Activated CD4-positive, alpha-beta memory T cell treated with anti-CD3 and anti-CD28 coated beads, Interleukin-2, amount 10 ng/mL, durations not matched to agents 7 days and 5 days (primary cell): ENCODE results near the gene SLC24A4. TPM values are rescaled to one million over a fixed set of nuclear protein-coding genes. Genes with fewer than 3 reads are reported as not detected.

ENCODE experiments used
- CTCF ChIA-PET: fragments of 350-600 bp; sonication (Branson Sonifier 250); formaldehyde crosslinking; loops from one replicate; lab custom pipeline; 2021; ENCODE audit warnings: antibody characterized with exemption, inconsistent platforms; lab: Charles Lee
- POLR2A ChIA-PET: fragments of 350-600 bp; sonication (Branson Sonifier 250); formaldehyde crosslinking; loops from one replicate; lab custom pipeline; 2021; ENCODE audit warnings: antibody characterized with exemption; lab: Charles Lee
- DNase-seq: peaks from one replicate; pipeline ENCODE4 v3.0.0-alpha.2; 2020
- H3K27ac Mint-ChIP-seq: one replicate; pipeline ENCODE4 v1.8.0; 2021; ENCODE audit warnings: mild to moderate bottlenecking, mixed read lengths
- H3K27me3 Mint-ChIP-seq: one replicate; pipeline ENCODE4 v1.8.0; 2021; ENCODE audit warnings: mixed read lengths
- H3K36me3 Mint-ChIP-seq: one replicate; pipeline ENCODE4 v1.8.0; 2021; ENCODE audit warnings: low read depth, mixed read lengths
- H3K4me1 Mint-ChIP-seq: one replicate; pipeline ENCODE4 v1.8.0; 2021; ENCODE audit warnings: mixed read lengths
- H3K4me3 Mint-ChIP-seq: one replicate; pipeline ENCODE4 v1.8.0; 2021; ENCODE audit warnings: mild to moderate bottlenecking, mixed read lengths
- H3K9me3 Mint-ChIP-seq: one replicate; pipeline ENCODE4 v1.8.0; 2021; ENCODE audit warnings: mixed read lengths
- total RNA-seq, 2 experiments: library from RNA; stranded (reverse); gene quantifications; one replicate each; pipeline ENCODE4 v1.2.3, GENCODE V29; 2021

Gene SLC24A4
- total RNA-seq, 2 experiments from 2014 or later: not detected

- H3K4me1 Mint-ChIP-seq: peaks cover 17% of the 10 kb centered on the region
- ChIA-PET CTCF (no interaction called here), POLR2A (no interaction called here)
- no peak for DNase-seq
- H3K27me3 Mint-ChIP-seq: peaks cover 39% of the 10 kb centered on the region
- no peak overlapping the region for H3K4me3 Mint-ChIP-seq
- no peaks in the 10 kb centered on the region for H3K36me3 Mint-ChIP-seq
- H3K9me3 Mint-ChIP-seq: no peaks in the 10 kb centered on the region
- no peak overlapping the region for H3K27ac Mint-ChIP-seq
Measured at GRCh38 chr14:92510972-92511371, 188.0 kb downstream of the SLC24A4 start.

- H3K36me3 Mint-ChIP-seq: no peaks in the 10 kb centered on the region
- peaks cover 42% of the 10 kb centered on the region for H3K27me3 Mint-ChIP-seq
- no peak for DNase-seq
- no peaks in the 10 kb centered on the region for H3K9me3 Mint-ChIP-seq
- CTCF ChIA-PET: no interaction called here
- no peak overlapping the region for H3K4me3 Mint-ChIP-seq
- H3K4me1 Mint-ChIP-seq: peaks cover 15% of the 10 kb centered on the region
- POLR2A ChIA-PET: no interaction called here
- no peak overlapping the region for H3K27ac Mint-ChIP-seq
Measured at GRCh38 chr14:92511453-92512238, 188.7 kb downstream of the SLC24A4 start.

GRCh38 chr14:92512807-92513203, 189.8 kb downstream of the SLC24A4 start:
- POLR2A ChIA-PET: interaction anchor here (1.1 to 1.9 kb wide), 2 partner anchors 8 to 73 kb away, joined by 4 read pairs; no protein-coding TSS in a partner anchor

GRCh38 chr14:92513204-92513965, 190.4 kb downstream of the SLC24A4 start, which contains the start of gene RIN3:
TSS of gene RIN3 (plus strand) at chr14:92513781. CDS start at chr14:92513933, 152 bp downstream.
- Mint-ChIP-seq H3K9me3 (no peaks in the 10 kb centered on the region), H3K27me3 (peaks cover 36% of the 10 kb centered on the region), H3K27ac (no peak within 1 kb of the TSS), H3K4me3 (peak within 1 kb of the TSS; percentile 67), H3K4me1 (peaks cover 10% of the 10 kb centered on the region), H3K36me3 (no peaks in the 10 kb centered on the region)
- ChIA-PET CTCF (no interaction called here), POLR2A (interaction anchor here (1.1 to 1.9 kb wide), 3 partner anchors 9 to 72 kb away, joined by 3 to 4 read pairs (median 4); no protein-coding TSS in a partner anchor)
- DNase-seq: peak; percentile 53

More at GRCh38 chr14:92512807-92513203, 189.8 kb downstream of the SLC24A4 start:
- H3K4me1 Mint-ChIP-seq: peaks cover 10% of the 10 kb centered on the region
- CTCF ChIA-PET: no interaction called here
- no peaks in the 10 kb centered on the region for H3K9me3 Mint-ChIP-seq
- no peak for DNase-seq
- H3K27ac Mint-ChIP-seq: no peak overlapping the region
- peak overlapping the region; percentile 32 for H3K4me3 Mint-ChIP-seq
- H3K27me3 Mint-ChIP-seq: peaks cover 38% of the 10 kb centered on the region
- H3K36me3 Mint-ChIP-seq: no peaks in the 10 kb centered on the region

GRCh38 chr14:92513966-92514843, 191.2 kb downstream of the SLC24A4 start:
- Mint-ChIP-seq H3K4me3 (peak overlapping the region; percentile 67), H3K4me1 (peaks cover 19% of the 10 kb centered on the region), H3K27me3 (peaks cover 33% of the 10 kb centered on the region), H3K27ac (no peak overlapping the region), H3K9me3 (no peaks in the 10 kb centered on the region), H3K36me3 (no peaks in the 10 kb centered on the region)
- CTCF ChIA-PET: no interaction called here
- DNase-seq: no peak
- POLR2A ChIA-PET: interaction anchor here (1.1 to 1.9 kb wide), 3 partner anchors 9 to 71 kb away, joined by 3 to 4 read pairs (median 4); no protein-coding TSS in a partner anchor

GRCh38 chr14:92514844-92515514, 192.0 kb downstream of the SLC24A4 start:
- Mint-ChIP-seq H3K27me3 (peaks cover 25% of the 10 kb centered on the region), H3K4me1 (peaks cover 20% of the 10 kb centered on the region), H3K27ac (no peak overlapping the region)

GRCh38 chr14:92515546-92516343, 192.8 kb downstream of the SLC24A4 start:
- Mint-ChIP-seq H3K36me3 (no peaks in the 10 kb centered on the region), H3K4me3 (peak overlapping the region; percentile 67), H3K27me3 (peaks cover 24% of the 10 kb centered on the region), H3K4me1 (peaks cover 20% of the 10 kb centered on the region), H3K27ac (no peak overlapping the region), H3K9me3 (no peaks in the 10 kb centered on the region)
- DNase-seq: no peak
- CTCF ChIA-PET: interaction anchor here (1.0 kb wide), 1 partner anchor 115 kb away, joined by 3 read pairs; no protein-coding TSS in a partner anchor
- POLR2A ChIA-PET: no interaction called here

More at GRCh38 chr14:92514844-92515514, 192.0 kb downstream of the SLC24A4 start:
- Mint-ChIP-seq H3K36me3 (no peaks in the 10 kb centered on the region), H3K4me3 (peak overlapping the region; percentile 67), H3K9me3 (no peaks in the 10 kb centered on the region)
- ChIA-PET POLR2A (interaction anchor here (1.1 to 1.9 kb wide), 2 partner anchors 10 to 14 kb away, joined by 3 to 4 read pairs; no protein-coding TSS in a partner anchor), CTCF (interaction anchor here (1.0 kb wide), 1 partner anchor 114 kb away, joined by 3 read pairs; no protein-coding TSS in a partner anchor)
- no peak for DNase-seq

- Mint-ChIP-seq H3K27me3 (peaks cover 23% of the 10 kb centered on the region), H3K4me3 (no peak overlapping the region), H3K27ac (no peak overlapping the region), H3K9me3 (peaks cover 1% of the 10 kb centered on the region), H3K36me3 (no peaks in the 10 kb centered on the region), H3K4me1 (peaks cover 20% of the 10 kb centered on the region)
- ChIA-PET CTCF (interaction anchor here (1.4 kb wide), 1 partner anchor 170 kb away, joined by 4 read pairs; no protein-coding TSS in a partner anchor), POLR2A (no interaction called here)
- no peak for DNase-seq
Measured at GRCh38 chr14:92516344-92516965, 193.5 kb downstream of the SLC24A4 start.

- no peak for DNase-seq
- Mint-ChIP-seq H3K27ac (no peak overlapping the region), H3K27me3 (peaks cover 23% of the 10 kb centered on the region), H3K9me3 (peaks cover 2% of the 10 kb centered on the region), H3K36me3 (no peaks in the 10 kb centered on the region), H3K4me1 (peaks cover 20% of the 10 kb centered on the region), H3K4me3 (no peak overlapping the region)
- ChIA-PET CTCF (interaction anchor here (1.4 kb wide), 1 partner anchor 169 kb away, joined by 4 read pairs; no protein-coding TSS in a partner anchor), POLR2A (no interaction called here)
Measured at GRCh38 chr14:92516966-92517506, 194.1 kb downstream of the SLC24A4 start.

GRCh38 chr14:92517761-92518160, 194.8 kb downstream of the SLC24A4 start:
- no peaks in the 10 kb centered on the region for H3K36me3 Mint-ChIP-seq
- H3K27me3 Mint-ChIP-seq: peaks cover 19% of the 10 kb centered on the region
- H3K4me1 Mint-ChIP-seq: peaks cover 19% of the 10 kb centered on the region
- H3K27ac Mint-ChIP-seq: no peak overlapping the region
- H3K9me3 Mint-ChIP-seq: peaks cover 2% of the 10 kb centered on the region
- ChIA-PET POLR2A (no interaction called here), CTCF (interaction anchor here (1.4 kb wide), 1 partner anchor 169 kb away, joined by 4 read pairs; no protein-coding TSS in a partner anchor)
- DNase-seq: no peak
- no peak overlapping the region for H3K4me3 Mint-ChIP-seq
